ENCODE data around the gene GIPC3. TPM values are rescaled to one million over a fixed set of nuclear protein-coding genes. Genes with fewer than 3 reads are reported as not detected.
"Not testable (repeated sequence)": the region's sequence is repeated elsewhere in the genome, so short reads cannot be mapped to it uniquely, and the experiment has no call there.

GIPC3 gene
- total and polyA plus RNA-seq, 2 donors, result 0.52 to 0.91 TPM

- Histone ChIP-seq H3K9me3 (ENCODE audit: control insufficient read depth in 2 of 2, insufficient read depth in 1 of 2, low read length in 1 of 2) (no peaks in the 10 kb centered on the region), H3K4me3 (ENCODE audit: low read length in 2 of 2) (peak overlapping the region; percentile 76 to 98), H3K4me1 (ENCODE audit: control insufficient read depth in 2 of 2, insufficient read depth in 2 of 2, low read length in 2 of 2) (peaks cover 30 to 55% of the 10 kb centered on the region in 2 donors), H3K27me3 (ENCODE audit: control insufficient read depth in 2 of 2, insufficient read depth in 1 of 2, low read length in 1 of 2) (no peaks in the 10 kb centered on the region), H3K27ac (ENCODE audit: low read depth in 1 of 2, low read length in 1 of 2) (peak overlapping the region; percentile 57 to 79), H3K36me3 (ENCODE audit: control insufficient read depth in 2 of 2, insufficient read depth in 2 of 2, low read length in 1 of 2) (peaks cover 0 to 9% of the 10 kb centered on the region in 2 donors)
- peak in 3 of 9 donors; percentile 41 to 56 (median 41) for DNase-seq (ENCODE audit: low read depth in 6 of 9, low spot score in 9 of 9)
- under 1% methylated on average over 60 of the region's 60 CpGs for WGBS
These were observed 28.3 kb upstream of the GIPC3 start for GRCh38 chr19:3556978-3557460.

GRCh38 chr19:3557461-3558248 lies 27.6 kb upstream of the GIPC3 start, which contains the start of gene MFSD12:
Gene MFSD12 (minus strand): TSS chr19:3557586. CDS start chr19:3557403, 183 bp downstream.
- Histone ChIP-seq H3K9me3 (ENCODE audit: control insufficient read depth in 2 of 2, insufficient read depth in 1 of 2, low read length in 1 of 2) (no peaks in the 10 kb centered on the region), H3K27me3 (ENCODE audit: control insufficient read depth in 2 of 2, insufficient read depth in 1 of 2, low read length in 1 of 2) (no peaks in the 10 kb centered on the region), H3K36me3 (ENCODE audit: control insufficient read depth in 2 of 2, insufficient read depth in 2 of 2, low read length in 1 of 2) (peaks cover 0 to 9% of the 10 kb centered on the region in 2 donors), H3K4me3 (ENCODE audit: low read length in 2 of 2) (peak within 1 kb of the TSS; percentile 76 to 98), H3K4me1 (ENCODE audit: control insufficient read depth in 2 of 2, insufficient read depth in 2 of 2, low read length in 2 of 2) (peaks cover 30 to 51% of the 10 kb centered on the region in 2 donors), H3K27ac (ENCODE audit: low read depth in 1 of 2, low read length in 1 of 2) (peak within 1 kb of the TSS; percentile 72 to 85)
- peak in 8 of 9 donors; percentile 81 to 97 (median 92) for DNase-seq (ENCODE audit: low read depth in 6 of 9, low spot score in 9 of 9)
- WGBS, result under 1% methylated on average over 81 of the region's 81 CpGs

- Histone ChIP-seq H3K4me3 (ENCODE audit: low read length in 2 of 2) (no peak overlapping the region), H3K27me3 (ENCODE audit: control insufficient read depth in 2 of 2, insufficient read depth in 1 of 2, low read length in 1 of 2) (no peaks in the 10 kb centered on the region), H3K9me3 (ENCODE audit: control insufficient read depth in 2 of 2, insufficient read depth in 1 of 2, low read length in 1 of 2) (no peaks in the 10 kb centered on the region), H3K27ac (ENCODE audit: low read depth in 1 of 2, low read length in 1 of 2) (no peak overlapping the region), H3K36me3 (ENCODE audit: control insufficient read depth in 2 of 2, insufficient read depth in 2 of 2, low read length in 1 of 2) (no peaks in the 10 kb centered on the region), H3K4me1 (ENCODE audit: control insufficient read depth in 2 of 2, insufficient read depth in 2 of 2, low read length in 2 of 2) (peaks cover 0 to 4% of the 10 kb centered on the region in 2 donors)
- WGBS, result 92% methylated on average over 17 of the region's 17 CpGs
- DNase-seq (ENCODE audit: low read depth in 6 of 9, low spot score in 9 of 9), result no peak
These were observed 21.4 kb upstream of the GIPC3 start for GRCh38 chr19:3563709-3564524.

DNA sequence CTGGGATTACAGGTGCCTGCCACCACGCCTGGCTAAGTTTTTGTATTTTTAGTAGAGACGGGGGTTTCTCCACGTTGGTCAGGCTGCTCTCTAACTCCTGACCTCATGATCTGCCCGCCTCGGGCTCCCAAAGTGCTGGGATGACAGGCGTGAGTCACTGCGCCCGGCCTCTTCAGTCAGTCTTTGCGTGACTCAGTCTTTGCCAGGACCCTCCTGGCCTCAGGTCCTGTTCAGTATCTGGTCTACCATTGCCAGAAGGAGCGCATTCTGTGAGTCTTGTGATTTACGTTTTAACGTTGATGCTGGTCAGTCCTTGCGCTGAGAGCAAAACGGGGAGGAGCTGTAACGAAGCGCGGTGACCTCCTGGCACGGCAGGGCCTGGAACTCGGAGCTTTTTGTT lies 20.1 kb upstream of the GIPC3 start:
- Histone ChIP-seq H3K4me3 (ENCODE audit: low read length in 2 of 2) (no peak overlapping the region), H3K27me3 (ENCODE audit: control insufficient read depth in 2 of 2, insufficient read depth in 1 of 2, low read length in 1 of 2) (no peaks in the 10 kb centered on the region), H3K36me3 (ENCODE audit: control insufficient read depth in 2 of 2, insufficient read depth in 2 of 2, low read length in 1 of 2) (no peaks in the 10 kb centered on the region), H3K4me1 (ENCODE audit: control insufficient read depth in 2 of 2, insufficient read depth in 2 of 2, low read length in 2 of 2) (peaks cover 0 to 4% of the 10 kb centered on the region in 2 donors), H3K9me3 (ENCODE audit: control insufficient read depth in 2 of 2, insufficient read depth in 1 of 2, low read length in 1 of 2) (no peaks in the 10 kb centered on the region), H3K27ac (ENCODE audit: low read depth in 1 of 2, low read length in 1 of 2) (no peak overlapping the region)
- DNase-seq (ENCODE audit: low read depth in 6 of 9, low spot score in 9 of 9), result no peak
- WGBS, result 95% methylated on average over 19 of the region's 19 CpGs

DNA sequence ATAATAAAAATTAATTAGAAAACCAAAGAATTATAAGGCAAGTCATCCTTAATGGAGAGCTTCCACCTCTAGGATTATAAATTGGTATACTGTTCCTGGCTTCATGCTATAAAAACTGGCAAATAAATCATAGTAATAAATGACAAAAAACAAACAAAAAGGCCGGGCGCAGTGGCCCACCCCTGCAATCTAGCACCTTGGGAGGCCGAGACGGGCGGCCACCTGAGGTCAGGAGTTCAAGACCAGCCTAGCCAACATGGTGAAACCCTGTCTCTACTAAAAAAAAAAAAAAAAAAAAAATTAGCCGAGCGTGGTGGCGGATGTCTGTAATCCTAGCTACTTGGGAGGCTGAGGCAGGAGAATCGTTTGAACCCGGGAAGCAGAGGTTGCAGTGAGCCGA lies 15.2 kb upstream of the GIPC3 start:
- 97% methylated on average over 11 of the region's 11 CpGs for WGBS
- H3K27me3 ChIP-seq (ENCODE audit: control insufficient read depth in 2 of 2, insufficient read depth in 1 of 2, low read length in 1 of 2); DNase-seq (ENCODE audit: low read depth in 6 of 9, low spot score in 9 of 9): not testable (repeated sequence)

GRCh38 chr19:3570606-3571011 lies 14.7 kb upstream of the GIPC3 start:
- Histone ChIP-seq H3K9me3 (ENCODE audit: control insufficient read depth in 2 of 2, insufficient read depth in 1 of 2, low read length in 1 of 2) (peaks cover 1 to 13% of the 10 kb centered on the region in 2 donors), H3K27ac (ENCODE audit: low read depth in 1 of 2, low read length in 1 of 2) (no peak overlapping the region), H3K36me3 (ENCODE audit: control insufficient read depth in 2 of 2, insufficient read depth in 2 of 2, low read length in 1 of 2) (peaks cover 8 to 10% of the 10 kb centered on the region in 2 donors), H3K4me3 (ENCODE audit: low read length in 2 of 2) (no peak overlapping the region), H3K4me1 (ENCODE audit: control insufficient read depth in 2 of 2, insufficient read depth in 2 of 2, low read length in 2 of 2) (peaks cover 12 to 17% of the 10 kb centered on the region in 2 donors), H3K27me3 (ENCODE audit: control insufficient read depth in 2 of 2, insufficient read depth in 1 of 2, low read length in 1 of 2) (no peaks in the 10 kb centered on the region)
- no peak for DNase-seq (ENCODE audit: low read depth in 6 of 9, low spot score in 9 of 9)
- WGBS, result 96% methylated on average over 7 of the region's 7 CpGs

More for the DNA sequence above, 15.2 kb upstream of the GIPC3 start:
- H3K27ac ChIP-seq (ENCODE audit: low read depth in 1 of 2, low read length in 1 of 2); H3K4me3 ChIP-seq (ENCODE audit: low read length in 2 of 2); H3K36me3 ChIP-seq (ENCODE audit: control insufficient read depth in 2 of 2, insufficient read depth in 2 of 2, low read length in 1 of 2): not testable (repeated sequence)
- Histone ChIP-seq H3K4me1 (ENCODE audit: control insufficient read depth in 2 of 2, insufficient read depth in 2 of 2, low read length in 2 of 2) (peaks cover 12 to 17% of the 10 kb centered on the region in 2 donors), H3K9me3 (ENCODE audit: control insufficient read depth in 2 of 2, insufficient read depth in 1 of 2, low read length in 1 of 2) (peaks cover 0 to 13% of the 10 kb centered on the region in 2 donors)

DNA sequence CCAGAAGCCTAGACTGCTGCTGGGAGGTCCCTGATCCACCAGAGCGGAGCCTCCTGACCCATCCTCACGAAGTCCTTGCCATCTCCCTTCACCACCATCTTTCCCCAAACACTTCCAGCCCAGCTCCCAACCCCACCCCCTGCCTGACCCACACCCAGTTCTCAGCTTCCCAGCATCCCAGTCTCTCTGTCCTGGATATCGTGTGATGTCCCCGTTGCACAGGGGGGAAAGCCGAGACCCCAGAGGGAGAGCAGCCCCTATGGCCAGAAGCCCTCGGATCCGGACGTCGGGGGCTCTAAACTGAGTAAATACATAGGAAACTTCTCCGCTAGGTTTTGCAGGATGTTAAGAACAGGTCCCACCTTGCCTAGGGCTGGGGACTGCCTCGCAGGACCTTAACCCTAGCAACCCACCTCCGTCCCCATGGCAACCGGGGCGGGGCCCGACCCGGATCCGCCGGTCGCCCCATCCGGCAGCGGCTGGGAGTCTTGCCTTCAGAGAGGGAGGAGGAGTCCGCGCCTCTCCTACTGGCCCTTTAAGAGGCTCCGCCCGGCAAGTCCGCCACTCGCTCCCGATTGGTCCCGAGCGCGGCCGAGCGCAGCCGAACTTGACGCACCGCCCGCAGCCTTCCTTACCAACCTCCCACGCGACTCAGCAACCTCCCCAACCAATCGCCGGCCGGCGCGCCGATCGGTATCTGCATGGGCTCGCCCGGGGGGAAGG lies 13.0 kb upstream of the GIPC3 start:
- Histone ChIP-seq H3K27ac (ENCODE audit: low read depth in 1 of 2, low read length in 1 of 2) (peak overlapping the region; percentile 44 to 77), H3K27me3 (ENCODE audit: control insufficient read depth in 2 of 2, insufficient read depth in 1 of 2, low read length in 1 of 2) (no peaks in the 10 kb centered on the region), H3K4me1 (ENCODE audit: control insufficient read depth in 2 of 2, insufficient read depth in 2 of 2, low read length in 2 of 2) (peaks cover 12 to 26% of the 10 kb centered on the region in 2 donors), H3K9me3 (ENCODE audit: control insufficient read depth in 2 of 2, insufficient read depth in 1 of 2, low read length in 1 of 2) (peaks cover 1 to 13% of the 10 kb centered on the region in 2 donors), H3K36me3 (ENCODE audit: control insufficient read depth in 2 of 2, insufficient read depth in 2 of 2, low read length in 1 of 2) (peaks cover 17 to 26% of the 10 kb centered on the region in 2 donors), H3K4me3 (ENCODE audit: low read length in 2 of 2) (peak overlapping the region; percentile 44 to 50)
- 4% methylated on average over 48 of the region's 48 CpGs for WGBS
- peak; percentile 97 to 100 (median 100) for DNase-seq (ENCODE audit: low read depth in 6 of 9, low spot score in 9 of 9)

- peak within 1 kb of the TSS; percentile 77 for H3K27ac ChIP-seq (ENCODE audit: low read depth in 1 of 2, low read length in 1 of 2)
- peaks cover 1 to 13% of the 10 kb centered on the region in 2 donors for H3K9me3 ChIP-seq (ENCODE audit: control insufficient read depth in 2 of 2, insufficient read depth in 1 of 2, low read length in 1 of 2)
- peaks cover 17 to 29% of the 10 kb centered on the region in 2 donors for H3K36me3 ChIP-seq (ENCODE audit: control insufficient read depth in 2 of 2, insufficient read depth in 2 of 2, low read length in 1 of 2)
- no peak for DNase-seq (ENCODE audit: low read depth in 6 of 9, low spot score in 9 of 9)
- no peaks in the 10 kb centered on the region for H3K27me3 ChIP-seq (ENCODE audit: control insufficient read depth in 2 of 2, insufficient read depth in 1 of 2, low read length in 1 of 2)
- peaks cover 12 to 26% of the 10 kb centered on the region in 2 donors for H3K4me1 ChIP-seq (ENCODE audit: control insufficient read depth in 2 of 2, insufficient read depth in 2 of 2, low read length in 2 of 2)
- H3K4me3 ChIP-seq (ENCODE audit: low read length in 2 of 2), result peak within 1 kb of the TSS; percentile 80 to 83
- WGBS, result under 1% methylated on average over 30 of the region's 30 CpGs
These were observed 12.5 kb upstream of the GIPC3 start, which contains the start of gene HMG20B for GRCh38 chr19:3572855-3573161. Gene HMG20B (plus strand): TSS chr19:3572944. CDS start chr19:3573310, 366 bp downstream.
